Mucosa of descending colon (tissue), 3 donors: ENCODE results near the gene LRRN3. TPM values are rescaled to one million over a fixed set of nuclear protein-coding genes. Genes with fewer than 3 reads are reported as not detected.

Experiments
- ATAC-seq: fragments of 200-7000 bp; cut with Tn5 transposase; one replicate; pipeline ENCODE4 v1.9.1; 2020; ENCODE audit warnings: mild to moderate bottlenecking, moderate library complexity
- DNase-seq, 3 donors: peaks; one replicate each; pipeline ENCODE4 v3.0.0-alpha.2; 2020
- H3K36me3 ChIP-seq: fragments of 200-600 bp; one replicate; pipeline ENCODE4 v1.8.0; 2021; ENCODE audit warnings: low read depth, mild to moderate bottlenecking
- H3K4me1 ChIP-seq: fragments of 200-600 bp; one replicate; pipeline ENCODE4 v1.8.0; 2021; ENCODE audit warnings: low read depth, mild to moderate bottlenecking
- H3K4me3 ChIP-seq: fragments of 200-600 bp; one replicate; pipeline ENCODE4 v1.8.0; 2021; ENCODE audit warnings: mild to moderate bottlenecking
- H3K9me3 ChIP-seq: fragments of 200-600 bp; one replicate; pipeline ENCODE4 v1.8.0; 2021; ENCODE audit warnings: mild to moderate bottlenecking
- intact Hi-C, 2 donors: fragments of 100-400 bp; cut with DNase I in 1 of 2; cut with micrococcal nuclease in 1 of 2; formaldehyde crosslinking; loops; one replicate each; pipeline versions ENCODE4 v1.11.0 to v1.11.1; 2022; cut with DNase I, micrococcal nuclease
- total RNA-seq, 3 donors: library from RNA; stranded (reverse); fragmentation: NEBNext Ultra II Directional in 2 of 3; extraction: Animal tissue kit (Norgen Biotek cat#: 25700) in 2 of 3; gene quantifications; one replicate each; pipeline versions ENCODE4 v1.2.1 to v1.2.4, GENCODE V29; 2021 to 2023
- TF ChIP-seq, protein P1 (sequence below): fragments of 200-600 bp; IDR thresholded peaks from one replicate; pipeline ENCODE4 v1.8.0; 2022; ENCODE audit warnings: antibody characterized with exemption, mild to moderate bottlenecking
- donor health status: DM: no; HTN: no; CAD: no; lungs with moderate emphysema.
- donor health status: DM: no; HTN: no; CAD: no.
- donor health status: DM: no; HTN: yes; CAD: no.

The LRRN3 gene
- total RNA-seq, 3 donors from 2014 or later, result 0.29 to 0.80 (median 0.73) TPM

DNA sequence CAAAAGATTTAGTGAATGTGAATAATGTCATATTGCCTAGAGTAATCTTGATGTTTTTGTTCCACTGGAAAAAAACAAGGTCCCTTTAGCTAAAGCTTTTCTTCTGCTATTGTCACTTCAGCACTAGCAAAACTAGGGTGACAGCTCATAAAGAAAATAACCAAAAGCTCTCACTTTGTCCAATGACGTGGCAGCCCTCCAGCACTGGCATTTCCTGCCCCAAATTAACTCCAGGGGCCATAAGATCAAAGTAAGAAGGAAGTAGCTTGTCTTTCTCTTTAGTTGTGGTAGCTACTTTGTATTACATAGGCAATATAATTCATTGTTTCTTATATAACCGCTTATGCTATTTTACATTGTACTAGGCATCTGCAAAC is 47.3 kb downstream of the LRRN3 start:
- intact Hi-C loops, result no loop called here
- DNase-seq, result peak in 2 of 3 donors; percentile 40
- TF ChIP-seq, protein P1, sequence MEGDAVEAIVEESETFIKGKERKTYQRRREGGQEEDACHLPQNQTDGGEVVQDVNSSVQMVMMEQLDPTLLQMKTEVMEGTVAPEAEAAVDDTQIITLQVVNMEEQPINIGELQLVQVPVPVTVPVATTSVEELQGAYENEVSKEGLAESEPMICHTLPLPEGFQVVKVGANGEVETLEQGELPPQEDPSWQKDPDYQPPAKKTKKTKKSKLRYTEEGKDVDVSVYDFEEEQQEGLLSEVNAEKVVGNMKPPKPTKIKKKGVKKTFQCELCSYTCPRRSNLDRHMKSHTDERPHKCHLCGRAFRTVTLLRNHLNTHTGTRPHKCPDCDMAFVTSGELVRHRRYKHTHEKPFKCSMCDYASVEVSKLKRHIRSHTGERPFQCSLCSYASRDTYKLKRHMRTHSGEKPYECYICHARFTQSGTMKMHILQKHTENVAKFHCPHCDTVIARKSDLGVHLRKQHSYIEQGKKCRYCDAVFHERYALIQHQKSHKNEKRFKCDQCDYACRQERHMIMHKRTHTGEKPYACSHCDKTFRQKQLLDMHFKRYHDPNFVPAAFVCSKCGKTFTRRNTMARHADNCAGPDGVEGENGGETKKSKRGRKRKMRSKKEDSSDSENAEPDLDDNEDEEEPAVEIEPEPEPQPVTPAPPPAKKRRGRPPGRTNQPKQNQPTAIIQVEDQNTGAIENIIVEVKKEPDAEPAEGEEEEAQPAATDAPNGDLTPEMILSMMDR, result no peak
- H3K36me3 ChIP-seq, result no peaks in the 10 kb centered on the region
- no peak overlapping the region for H3K4me3 ChIP-seq
- peaks cover 9% of the 10 kb centered on the region for H3K4me1 ChIP-seq
- ATAC-seq, result peak; percentile 73
- H3K9me3 ChIP-seq, result no peaks in the 10 kb centered on the region

GRCh38 chr7:111138586-111138985 is 47.7 kb downstream of the LRRN3 start:
- Histone ChIP-seq H3K4me1 (peaks cover 9% of the 10 kb centered on the region), H3K36me3 (no peaks in the 10 kb centered on the region), H3K9me3 (no peaks in the 10 kb centered on the region), H3K4me3 (no peak overlapping the region)
- TF ChIP-seq, protein P1, result no peak
- ATAC-seq (no peak), DNase-seq (no peak)
- intact Hi-C loops, result no loop called here

DNA sequence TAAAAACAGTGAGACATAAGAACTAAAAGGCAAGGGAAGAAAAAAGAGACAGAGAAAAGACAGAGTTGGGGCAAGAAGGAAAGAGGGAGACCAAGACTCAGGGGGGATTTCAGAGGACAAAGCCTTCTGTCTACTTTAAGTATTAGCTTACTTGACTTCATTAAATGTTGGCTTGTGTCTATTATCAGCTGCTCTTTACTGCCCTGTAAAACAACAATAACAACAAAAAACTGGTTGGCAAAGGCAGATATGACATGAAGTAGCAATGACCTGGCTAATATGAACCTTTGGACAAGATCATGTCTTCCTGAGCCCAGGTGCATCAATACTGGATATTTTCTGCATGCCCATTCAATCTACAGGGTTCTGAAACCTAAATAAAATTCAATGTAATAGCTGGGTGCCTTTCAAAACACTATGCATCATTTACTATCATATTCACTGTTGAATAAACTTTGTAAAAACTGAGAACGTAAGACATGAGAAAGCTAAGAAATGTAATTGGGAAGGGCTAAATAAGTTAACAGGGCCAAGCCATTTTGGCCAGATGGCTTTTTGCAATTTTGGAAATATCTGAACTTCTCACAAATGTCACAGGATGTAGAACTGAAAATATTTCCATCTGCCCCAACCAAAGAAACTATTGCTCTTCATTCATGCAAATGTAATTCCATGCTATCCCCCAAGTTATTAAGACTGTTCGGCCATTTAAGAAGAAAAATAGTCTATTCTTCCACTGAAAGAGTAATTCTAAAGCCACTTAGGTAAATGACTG is 49.4 kb downstream of the LRRN3 start:
- Histone ChIP-seq H3K4me3 (no peak overlapping the region), H3K4me1 (peaks cover 9% of the 10 kb centered on the region), H3K36me3 (no peaks in the 10 kb centered on the region), H3K9me3 (no peaks in the 10 kb centered on the region)
- TF ChIP-seq, protein P1, result no peak
- ATAC-seq, result no peak
- intact Hi-C loops, result no loop called here
- no peak for DNase-seq

GRCh38 chr7:111145472-111145871 is 54.5 kb downstream of the LRRN3 start:
- intact Hi-C loops, result no loop called here
- Histone ChIP-seq H3K4me3 (no peak overlapping the region), H3K4me1 (no peaks in the 10 kb centered on the region), H3K9me3 (no peaks in the 10 kb centered on the region), H3K36me3 (no peaks in the 10 kb centered on the region)
- TF ChIP-seq, protein P1, result no peak
- ATAC-seq, result no peak
- DNase-seq, result no peak

GRCh38 chr7:111146136-111146535 is 55.2 kb downstream of the LRRN3 start:
- intact Hi-C loops, result no loop called here
- TF ChIP-seq, protein P1, result no peak
- H3K9me3 ChIP-seq, result no peaks in the 10 kb centered on the region

More at GRCh38 chr7:111146136-111146535, 55.2 kb downstream of the LRRN3 start:
- Histone ChIP-seq H3K36me3 (no peaks in the 10 kb centered on the region), H3K4me3 (no peak overlapping the region), H3K4me1 (no peaks in the 10 kb centered on the region)
- ATAC-seq (no peak), DNase-seq (no peak)
